Activated CD8-positive, alpha-beta memory T cell treated with anti-CD3 and anti-CD28 coated beads for 1 hour (primary cell): ENCODE measurements around the gene ARHGAP10.

Source experiments
- DNase-seq, 2 donors: peaks; one replicate each; pipeline ENCODE4 v3.0.0-alpha.2; 2020; ENCODE audit warnings: low read depth in 1 of 2; ENCODE audit errors: extremely low read depth in 1 of 2

Gene ARHGAP10

DNA sequence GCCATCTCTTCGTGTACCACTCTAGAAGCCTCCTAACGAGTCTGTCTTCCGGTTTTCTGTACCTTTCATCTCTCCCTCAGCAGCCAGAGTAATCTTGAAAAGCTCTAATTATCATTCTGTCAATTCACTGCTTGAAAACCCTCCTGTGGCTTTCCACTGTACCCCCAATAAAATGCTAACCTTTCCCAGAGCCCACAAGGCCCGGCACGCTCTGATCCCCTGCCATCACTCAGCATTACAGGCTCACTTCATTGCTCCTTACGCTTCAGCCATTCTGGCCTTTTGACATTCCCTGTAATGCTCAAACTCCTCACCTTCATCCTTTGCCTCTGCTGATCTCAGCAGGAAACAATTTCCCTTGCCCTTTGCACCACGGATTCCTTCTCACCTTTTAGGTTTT lies 112.9 kb downstream of the ARHGAP10 start:
- no peak for DNase-seq

GRCh38 chr4:147846318-147847155 lies 114.6 kb downstream of the ARHGAP10 start:
- DNase-seq = no peak

DNA sequence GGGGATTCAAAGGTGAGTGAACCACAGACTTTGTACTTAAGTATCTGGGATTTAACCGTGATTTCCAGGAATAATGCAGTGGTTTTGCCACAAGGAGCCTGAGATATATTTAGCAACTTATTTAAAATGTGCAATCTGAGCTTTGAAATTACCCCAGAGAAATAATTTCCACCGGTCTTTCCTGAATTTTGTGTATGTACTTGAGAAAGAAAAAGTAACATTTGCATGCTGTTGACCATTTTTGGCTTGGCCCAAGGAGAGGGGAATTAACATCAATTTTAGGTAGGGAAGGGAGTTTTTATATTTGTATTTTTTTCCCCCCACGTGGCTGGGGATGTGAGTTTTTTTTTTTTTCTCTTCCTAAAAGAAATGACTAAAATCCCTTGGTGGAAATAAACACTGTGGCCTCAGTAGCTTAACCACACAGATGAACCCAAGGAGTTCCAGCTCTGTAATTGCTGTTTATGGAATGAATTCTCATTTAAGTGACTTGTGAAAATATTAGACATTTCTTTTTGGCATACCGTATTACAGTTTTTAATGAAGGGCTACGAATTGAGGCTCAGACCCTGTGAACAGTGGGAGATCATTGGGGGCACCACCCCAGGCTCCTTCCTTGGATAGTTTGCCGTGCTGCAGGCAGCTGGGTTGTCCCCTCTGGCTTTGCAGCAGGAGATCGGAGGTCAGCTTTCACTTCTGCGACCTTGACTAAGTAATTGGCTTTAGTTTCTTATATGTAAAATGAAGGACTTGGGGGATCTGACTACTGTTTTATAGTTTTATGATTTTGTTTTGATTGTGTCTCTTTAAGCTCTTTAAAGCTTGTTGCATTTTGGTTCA lies 116.1 kb downstream of the ARHGAP10 start:
- no peak for DNase-seq

DNA sequence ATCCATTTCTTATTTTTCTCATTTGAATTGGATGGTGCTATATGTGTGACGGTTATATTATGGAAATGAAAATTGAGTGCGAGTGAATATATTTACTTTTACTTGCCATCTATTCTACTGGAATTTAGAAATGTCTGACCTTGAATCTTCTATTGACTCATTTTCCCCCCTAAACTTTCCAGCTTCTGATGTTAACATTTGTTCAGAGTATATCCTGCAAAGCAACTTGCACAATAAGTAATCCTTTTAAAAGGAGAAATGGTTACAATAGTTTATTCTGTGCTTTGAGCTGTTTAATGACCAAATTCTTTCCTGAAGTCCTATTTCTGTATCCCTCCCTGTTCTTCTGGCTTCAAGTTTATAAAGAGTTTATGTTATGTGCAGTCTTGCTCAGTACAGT lies 116.7 kb downstream of the ARHGAP10 start:
- no peak for DNase-seq

- DNase-seq = no peak
Observed at GRCh38 chr4:147851135-147851534, 119.2 kb downstream of the ARHGAP10 start.

DNA sequence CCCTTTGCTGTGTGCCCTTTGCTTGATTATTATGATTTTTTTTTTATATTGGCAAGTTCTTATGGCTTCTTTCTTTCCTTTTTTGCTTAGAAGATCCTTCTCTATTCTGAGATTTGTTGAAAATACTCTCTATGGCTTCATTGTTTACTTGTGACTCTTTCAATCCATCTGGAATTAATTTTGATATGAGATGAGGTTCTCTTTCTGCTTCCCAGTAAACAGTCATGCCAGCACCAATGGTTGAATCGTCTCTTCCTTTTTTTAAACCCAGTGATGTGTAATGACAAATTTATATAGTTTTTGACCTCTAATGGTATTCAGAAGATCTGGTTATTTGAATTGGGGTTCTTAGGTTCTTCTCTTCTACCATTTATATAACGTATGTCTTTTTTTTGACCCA lies 121.8 kb downstream of the ARHGAP10 start:
- DNase-seq = no peak

GRCh38 chr4:147854154-147854553 lies 122.3 kb downstream of the ARHGAP10 start:
- no peak for DNase-seq

DNA sequence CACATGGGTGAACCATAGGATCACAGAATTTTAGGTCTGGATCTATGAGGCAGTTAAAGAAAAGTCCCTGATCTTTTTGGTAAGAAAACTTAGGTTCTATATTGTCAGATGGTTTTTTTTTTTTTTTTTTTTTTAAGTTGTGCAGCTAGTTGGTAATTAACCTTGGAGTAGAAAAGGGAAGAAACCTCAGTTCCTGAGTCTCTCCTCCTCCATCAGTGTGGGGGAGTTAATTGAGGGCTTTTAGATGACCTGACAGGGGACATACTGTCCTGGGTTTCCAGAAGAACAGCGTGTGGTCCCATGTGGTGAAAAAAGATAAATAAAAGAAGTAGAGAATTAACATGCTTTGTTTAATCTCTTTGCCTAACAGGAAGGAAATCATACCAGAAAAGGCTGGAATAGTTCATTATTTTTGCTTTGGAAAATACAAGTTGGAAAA lies 123.7 kb downstream of the ARHGAP10 start:
- DNase-seq = no peak

DNA sequence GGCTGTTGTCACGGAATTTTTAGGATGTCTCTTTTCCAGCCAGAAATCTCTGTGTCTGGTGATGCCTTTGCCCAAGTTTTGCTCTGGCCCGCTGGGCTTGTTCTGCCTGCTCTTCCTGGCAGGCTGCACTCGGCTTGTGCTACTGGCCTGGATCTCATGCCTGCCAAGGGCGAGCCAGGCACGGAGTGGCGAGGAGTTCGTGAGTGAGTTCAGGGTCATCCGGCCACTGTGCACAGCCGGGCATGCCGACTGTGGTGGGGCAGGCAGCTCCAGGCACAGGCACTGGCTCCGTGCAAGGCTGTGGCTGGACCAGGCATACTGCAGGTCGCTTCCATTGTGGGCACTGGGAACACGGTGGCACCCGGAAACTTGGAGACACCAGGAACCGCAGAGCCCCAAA lies 129.1 kb downstream of the ARHGAP10 start:
- no peak for DNase-seq

DNA sequence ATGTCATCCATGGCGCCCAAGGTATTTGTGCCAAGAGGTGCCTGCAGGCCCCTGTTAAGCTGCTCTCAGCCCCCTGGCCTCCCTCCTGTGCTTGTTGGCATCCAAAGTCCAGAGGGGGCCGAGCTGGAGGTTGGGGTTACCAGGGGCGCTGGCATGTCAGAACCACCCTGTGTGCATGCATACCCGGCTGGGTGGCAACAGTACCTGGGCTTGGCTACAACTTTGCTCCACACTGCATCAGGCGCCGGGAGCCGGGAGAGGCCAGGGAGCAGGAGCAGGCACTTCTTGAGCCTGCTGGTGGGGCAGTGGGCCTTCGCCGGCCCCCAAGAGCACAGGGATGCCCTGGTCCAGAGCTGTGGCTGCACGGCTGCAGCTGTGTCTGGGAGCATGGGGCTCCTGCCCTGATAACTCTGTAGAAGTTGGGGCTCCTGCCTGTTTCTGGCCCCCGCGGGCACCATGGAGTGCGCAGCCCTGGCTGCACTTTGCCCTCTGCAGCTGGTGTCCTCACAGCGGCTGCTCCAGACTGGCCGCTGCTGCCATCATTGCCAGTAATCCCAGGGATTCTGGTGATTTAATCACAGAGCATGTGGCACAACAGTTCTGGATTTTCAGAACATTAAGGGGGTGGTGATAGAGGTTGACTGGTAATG lies 130.3 kb downstream of the ARHGAP10 start:
- DNase-seq = no peak

DNA sequence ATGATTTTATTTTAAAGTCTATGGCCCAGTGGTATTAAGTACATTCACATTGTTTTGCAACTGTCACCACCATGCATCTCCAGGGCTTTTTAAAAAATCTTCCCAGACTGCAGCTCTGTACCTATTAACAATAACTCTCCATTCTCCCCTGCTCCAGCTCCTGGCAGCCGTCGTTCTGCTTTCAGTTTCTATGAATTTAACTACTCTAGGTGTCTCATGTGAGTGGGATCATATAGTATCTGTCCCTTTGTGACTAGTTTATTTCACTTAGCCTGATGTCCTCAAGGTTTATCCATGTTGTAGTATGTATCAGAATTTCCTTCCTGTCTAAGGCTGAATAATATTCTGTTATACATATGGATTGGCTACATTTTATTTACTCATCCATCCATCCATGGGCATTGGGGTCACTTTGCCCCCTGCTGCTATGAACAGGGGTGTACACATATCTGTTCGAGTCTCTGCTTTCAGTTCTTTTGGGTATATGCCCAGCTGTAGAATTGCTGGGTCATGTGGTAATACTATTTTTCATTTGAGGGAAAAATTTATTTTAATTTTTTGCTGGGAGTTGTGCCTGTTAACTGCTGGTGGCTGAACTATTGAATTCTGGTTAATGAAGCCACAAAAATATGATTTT lies 131.3 kb downstream of the ARHGAP10 start:
- DNase-seq = no peak

DNA sequence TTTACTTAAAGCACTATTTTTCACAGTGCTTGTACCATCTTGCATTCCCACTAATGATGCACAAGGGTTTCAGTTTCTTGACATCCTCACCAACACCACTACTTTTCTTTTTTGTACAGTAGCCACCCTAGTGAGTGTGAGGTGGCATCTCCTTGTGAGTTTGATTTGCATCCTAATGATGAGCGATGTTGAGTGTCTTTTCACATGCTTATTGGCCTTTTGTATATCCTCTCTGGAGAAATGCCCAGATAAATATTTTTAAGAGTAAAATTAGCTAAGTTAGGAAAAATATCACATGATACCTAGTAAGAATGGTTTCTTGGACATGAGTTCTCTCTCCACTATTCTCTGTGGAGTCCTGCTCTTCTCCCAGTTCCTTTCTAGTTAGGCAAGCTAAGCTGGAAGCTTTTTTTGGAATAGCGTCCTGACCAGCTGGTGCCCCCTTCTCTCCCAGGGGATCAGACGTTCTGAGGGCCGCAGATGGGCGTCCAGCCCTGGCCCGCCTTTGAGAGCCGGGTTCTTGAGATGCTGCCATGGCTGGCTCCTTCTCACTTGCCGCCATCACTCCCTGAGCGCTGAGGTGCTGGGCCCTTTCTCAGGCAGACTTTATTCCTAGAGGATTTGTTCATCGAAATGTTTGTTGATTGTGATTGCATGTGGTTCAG lies 132.1 kb downstream of the ARHGAP10 start:
- DNase-seq = no peak

DNA sequence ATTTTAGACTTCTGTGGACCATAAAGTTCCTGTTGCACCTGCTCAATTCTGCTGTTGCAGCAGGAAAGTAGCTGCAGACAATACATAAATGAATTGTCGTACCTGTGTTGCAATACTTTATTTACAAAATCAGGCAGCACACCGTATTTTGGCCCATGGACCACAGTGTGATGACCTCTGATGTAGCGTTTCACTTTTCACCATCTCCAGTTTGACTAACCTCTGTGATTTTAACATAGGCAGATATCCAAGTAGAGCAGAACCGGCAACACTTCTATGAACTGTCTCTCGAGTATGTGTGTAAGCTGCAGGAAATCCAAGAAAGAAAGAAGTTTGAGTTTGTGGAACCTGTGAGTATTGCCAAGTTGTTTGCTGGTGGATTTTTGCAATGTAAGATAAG lies 132.7 kb downstream of the ARHGAP10 start:
- DNase-seq = no peak

GRCh38 chr4:147865926-147866325 lies 134.0 kb downstream of the ARHGAP10 start:
- DNase-seq = no peak

DNA sequence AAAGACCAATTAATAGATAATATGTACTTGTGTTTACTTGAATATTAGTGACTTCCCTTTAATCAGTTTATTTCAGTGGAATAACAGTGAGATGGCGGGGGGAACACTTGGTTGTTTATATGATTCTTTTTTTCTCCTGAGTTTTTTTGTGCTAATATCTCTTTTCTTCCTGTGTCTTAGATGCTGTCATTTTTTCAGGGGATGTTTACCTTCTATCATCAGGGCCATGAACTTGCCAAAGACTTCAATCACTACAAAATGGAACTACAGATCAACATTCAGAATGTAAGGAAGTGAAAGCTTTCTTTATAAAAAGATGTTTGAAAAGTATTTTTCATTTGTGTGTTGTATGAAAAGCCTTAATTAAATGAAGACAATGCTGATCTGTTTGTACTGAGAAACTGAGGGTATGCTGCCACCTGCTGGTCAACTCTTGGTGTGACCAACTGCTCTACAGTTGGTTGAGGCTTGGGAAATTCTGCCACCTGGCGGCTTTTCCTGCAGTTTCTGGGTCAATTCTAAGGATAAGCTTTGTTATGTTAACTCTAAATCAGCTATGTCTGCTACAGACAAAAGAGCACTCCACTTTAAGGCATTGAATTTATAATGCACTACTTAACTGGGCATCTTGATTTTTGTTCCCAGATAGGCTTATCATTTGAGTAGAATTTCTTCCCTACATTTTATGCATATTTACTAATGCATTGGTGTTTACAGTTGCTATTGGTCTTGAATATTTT lies 134.8 kb downstream of the ARHGAP10 start:
- DNase-seq = peak; percentile 86 to 89

GRCh38 chr4:147874109-147874508 lies 142.2 kb downstream of the ARHGAP10 start:
- DNase-seq = no peak

GRCh38 chr4:147877308-147877771 lies 145.5 kb downstream of the ARHGAP10 start:
- DNase-seq = no peak

DNA sequence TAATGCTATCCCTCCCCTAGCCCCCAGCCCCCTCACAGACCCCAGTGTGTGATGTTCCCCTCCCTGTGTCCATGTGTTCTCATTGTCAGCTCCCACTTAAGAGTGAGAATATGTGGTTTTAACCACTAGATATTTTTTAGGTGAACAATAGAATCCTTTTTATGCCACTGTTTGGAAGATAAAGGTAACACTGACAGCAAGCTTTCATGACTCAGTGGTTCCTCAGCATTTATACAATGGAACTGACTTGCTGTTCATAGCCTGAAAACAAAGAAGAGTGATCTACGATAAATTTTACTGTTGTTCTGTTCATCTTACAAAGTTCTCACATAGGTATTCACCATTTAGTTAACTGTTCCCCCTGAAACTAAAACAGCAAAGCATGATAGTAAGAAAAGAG lies 147.8 kb downstream of the ARHGAP10 start:
- DNase-seq = no peak

DNA sequence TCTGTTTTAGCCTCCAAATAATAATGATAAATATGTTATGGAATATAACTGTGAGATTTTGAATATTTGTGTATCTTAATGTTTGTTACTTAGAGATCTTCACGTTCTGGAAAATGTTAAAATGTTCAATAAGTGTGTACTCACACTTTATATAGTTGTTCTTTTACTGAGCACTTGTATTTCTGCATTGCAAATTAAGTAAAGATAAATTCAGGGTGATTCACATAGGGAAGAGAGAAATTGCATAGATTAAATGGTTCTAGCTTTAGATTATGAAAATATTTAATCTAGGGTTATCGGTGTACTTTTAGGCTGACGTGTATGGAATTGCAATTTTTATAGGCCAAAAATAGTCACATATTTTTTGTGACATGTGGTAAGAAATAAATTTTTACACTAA lies 148.6 kb downstream of the ARHGAP10 start:
- no peak for DNase-seq

DNA sequence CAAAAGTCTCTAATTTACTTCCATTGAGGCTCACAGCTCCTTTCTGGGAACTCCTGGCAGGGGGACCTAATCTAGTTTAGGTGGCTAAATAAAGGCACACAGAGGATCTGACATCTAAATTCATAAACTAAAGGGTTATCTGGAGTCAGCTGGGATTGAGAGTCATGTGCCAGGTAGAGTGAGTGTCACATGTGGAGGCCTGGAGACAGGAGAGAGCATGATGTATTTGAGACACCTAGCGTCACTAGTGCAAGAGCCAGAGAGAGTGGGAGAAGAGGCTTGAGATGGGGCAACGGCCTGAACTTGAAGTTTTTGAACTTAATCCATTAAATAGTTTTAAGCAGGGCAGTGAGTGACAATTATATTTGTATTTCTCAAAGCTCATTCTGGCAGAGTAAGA lies 152.6 kb downstream of the ARHGAP10 start:
- DNase-seq = no peak
